Activated CD4-positive, alpha-beta T cell treated with anti-CD3 and anti-CD28 coated beads, Interleukin-2, amount 10 ng/mL, durations not matched to agents 24 days and 14 days (primary cell): ENCODE data around the gene ANKRD13B. TPM values are rescaled to one million over a fixed set of nuclear protein-coding genes. Genes with fewer than 3 reads are reported as not detected.
A peak's percentile ranks its signal among the peaks of the same experiment; 100 is the strongest.
"Not testable (repeated sequence)": the region's sequence is repeated elsewhere in the genome, so short reads cannot be mapped to it uniquely, and the experiment has no call there.

Experiments
- DNase-seq: peaks from one replicate; pipeline ENCODE4 v3.0.0; 2022
- H3K27ac Mint-ChIP-seq: one replicate; pipeline ENCODE4 v1.8.0; 2022; ENCODE audit warnings: mild to moderate bottlenecking, mixed read lengths
- H3K27me3 Mint-ChIP-seq: one replicate; pipeline ENCODE4 v1.8.0; 2022; ENCODE audit warnings: mixed read lengths
- H3K36me3 Mint-ChIP-seq: one replicate; pipeline ENCODE4 v1.8.0; 2022; ENCODE audit warnings: low read depth, mild to moderate bottlenecking, mixed read lengths
- H3K4me1 Mint-ChIP-seq: one replicate; pipeline ENCODE4 v1.8.0; 2021; ENCODE audit warnings: mixed read lengths
- H3K4me3 Mint-ChIP-seq: one replicate; pipeline ENCODE4 v1.8.0; 2022; ENCODE audit warnings: mild to moderate bottlenecking, moderate library complexity, mixed read lengths
- H3K9me3 Mint-ChIP-seq: one replicate; pipeline ENCODE4 v1.8.0; 2021; ENCODE audit warnings: mixed read lengths
- intact Hi-C: fragments of 100-400 bp; cut with micrococcal nuclease; formaldehyde crosslinking; loops from one replicate; pipeline ENCODE4 v1.15.1; 2023
- total RNA-seq: library from RNA; stranded (reverse); gene quantifications from 2 replicates; pipeline ENCODE4 v1.2.3, GENCODE V29; 2022

The ANKRD13B gene
- total RNA-seq, 1 donor from 2014 or later: 49.8 TPM

DNA sequence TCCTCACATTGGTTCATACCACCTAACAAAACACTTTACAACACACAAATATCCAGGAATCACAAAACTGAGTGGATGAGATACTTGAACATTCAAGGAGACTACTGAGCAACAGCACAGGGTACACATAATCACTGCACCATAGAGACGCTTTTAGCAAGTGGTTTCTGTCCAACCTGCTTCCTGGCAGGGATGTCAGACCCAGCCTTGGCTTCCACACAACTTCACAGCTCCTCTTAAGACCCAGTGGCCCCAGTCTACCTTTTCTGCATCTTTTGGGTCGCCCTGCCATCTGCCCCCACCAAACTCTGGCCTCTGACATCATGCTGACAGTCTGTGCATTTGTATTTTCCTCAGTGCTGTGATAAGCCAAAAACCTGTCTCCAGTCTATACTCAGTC is 35.7 kb downstream of the ANKRD13B start:
- Mint-ChIP-seq H3K27me3 (no peaks in the 10 kb centered on the region), H3K4me1 (peaks cover 46% of the 10 kb centered on the region), H3K4me3 (no peak overlapping the region), H3K36me3 (peaks cover 36% of the 10 kb centered on the region), H3K27ac (peak overlapping the region; percentile 67), H3K9me3 (no peaks in the 10 kb centered on the region)
- intact Hi-C loops: no loop called here
- no peak for DNase-seq

DNA sequence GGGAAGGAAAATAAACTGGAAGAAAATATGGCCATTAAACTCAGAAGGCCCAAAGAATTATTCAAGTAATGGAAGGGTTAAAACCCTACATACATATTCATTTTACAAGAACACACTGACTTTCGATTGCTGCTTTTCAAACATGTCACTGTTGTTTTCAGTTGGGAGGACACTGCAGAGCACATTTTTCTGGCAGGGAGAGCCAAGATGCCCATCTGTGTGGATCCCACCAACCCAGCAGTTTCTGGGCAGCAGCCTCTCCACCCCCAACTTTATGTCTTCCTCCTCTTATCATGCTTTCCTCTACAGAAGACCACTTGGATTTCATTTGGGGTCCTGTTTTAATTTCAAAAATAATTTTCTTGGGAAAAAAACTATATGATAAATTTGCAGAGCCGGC is 36.9 kb downstream of the ANKRD13B start:
- H3K9me3 Mint-ChIP-seq: no peaks in the 10 kb centered on the region
- no peaks in the 10 kb centered on the region for H3K27me3 Mint-ChIP-seq
- intact Hi-C loops: no loop called here

DNA sequence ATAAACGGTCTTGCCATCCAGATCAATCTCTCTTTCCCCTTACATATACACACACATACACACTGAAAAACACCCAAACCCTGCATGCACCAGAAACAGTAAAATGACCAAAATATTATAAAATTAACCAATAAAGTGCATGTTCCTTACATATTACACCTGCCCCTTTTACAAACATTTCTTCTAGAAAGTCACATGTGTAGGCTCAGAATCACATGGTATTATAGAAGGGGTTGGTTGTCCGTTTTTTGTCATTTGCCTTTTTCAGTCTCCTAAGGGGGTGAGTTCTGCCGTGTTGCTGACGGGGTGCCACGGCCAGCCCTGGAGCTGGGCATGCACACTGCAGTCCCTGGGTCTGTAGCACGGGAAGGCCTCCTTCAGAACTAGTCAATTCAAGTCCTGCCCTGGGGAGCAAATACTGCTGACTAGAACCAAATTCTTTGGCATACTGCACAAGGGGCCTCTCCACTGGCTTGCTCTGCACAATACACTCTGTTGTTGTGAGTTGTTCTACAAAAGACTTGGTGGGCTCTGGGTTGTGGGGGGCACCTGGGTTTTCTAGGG is 37.8 kb downstream of the ANKRD13B start:
- Mint-ChIP-seq H3K4me1 (peaks cover 34% of the 10 kb centered on the region), H3K9me3 (no peaks in the 10 kb centered on the region), H3K27ac (no peak overlapping the region), H3K36me3 (peaks cover 49% of the 10 kb centered on the region), H3K4me3 (no peak overlapping the region), H3K27me3 (no peaks in the 10 kb centered on the region)
- intact Hi-C loops: no loop called here
- peak; percentile 48 for DNase-seq

More for the DNA sequence above, 36.9 kb downstream of the ANKRD13B start:
- Mint-ChIP-seq H3K4me3 (no peak overlapping the region), H3K4me1 (peaks cover 41% of the 10 kb centered on the region), H3K36me3 (peaks cover 43% of the 10 kb centered on the region), H3K27ac (no peak overlapping the region)
- DNase-seq: no peak

- Mint-ChIP-seq H3K36me3 (peaks cover 50% of the 10 kb centered on the region), H3K27me3 (no peaks in the 10 kb centered on the region), H3K27ac (no peak overlapping the region), H3K4me3 (no peak overlapping the region), H3K4me1 (peaks cover 17% of the 10 kb centered on the region), H3K9me3 (no peaks in the 10 kb centered on the region)
- intact Hi-C loops: no loop called here
- no peak for DNase-seq
These were observed 41.0 kb downstream of the ANKRD13B start for GRCh38 chr17:29633886-29634285.

- Mint-ChIP-seq H3K4me1 (peaks cover 17% of the 10 kb centered on the region), H3K9me3 (no peaks in the 10 kb centered on the region), H3K36me3 (peaks cover 29% of the 10 kb centered on the region), H3K4me3 (no peak overlapping the region), H3K27ac (peak overlapping the region; percentile 70), H3K27me3 (no peaks in the 10 kb centered on the region)
- intact Hi-C loops: no loop called here
- no peak for DNase-seq
These were observed 47.5 kb downstream of the ANKRD13B start for GRCh38 chr17:29640413-29640812.

GRCh38 chr17:29640981-29641642 is 48.2 kb downstream of the ANKRD13B start:
- Mint-ChIP-seq H3K4me3 (no peak overlapping the region), H3K4me1 (peaks cover 22% of the 10 kb centered on the region), H3K9me3 (no peaks in the 10 kb centered on the region), H3K27ac (no peak overlapping the region), H3K36me3 (peaks cover 29% of the 10 kb centered on the region), H3K27me3 (no peaks in the 10 kb centered on the region)
- intact Hi-C loops: no loop called here
- no peak for DNase-seq

- Mint-ChIP-seq H3K27me3 (no peaks in the 10 kb centered on the region), H3K4me3 (no peak overlapping the region), H3K9me3 (no peaks in the 10 kb centered on the region), H3K27ac (no peak overlapping the region), H3K4me1 (peaks cover 22% of the 10 kb centered on the region), H3K36me3 (peaks cover 22% of the 10 kb centered on the region)
- DNase-seq: no peak
- intact Hi-C loops: no loop called here
These were observed 49.3 kb downstream of the ANKRD13B start for GRCh38 chr17:29642171-29642611.

- intact Hi-C loops: no loop called here
- no peaks in the 10 kb centered on the region for H3K9me3 Mint-ChIP-seq
- no peak overlapping the region for H3K27ac Mint-ChIP-seq
- peaks cover 22% of the 10 kb centered on the region for H3K4me1 Mint-ChIP-seq
- no peaks in the 10 kb centered on the region for H3K27me3 Mint-ChIP-seq
- peaks cover 32% of the 10 kb centered on the region for H3K36me3 Mint-ChIP-seq
- no peak overlapping the region for H3K4me3 Mint-ChIP-seq
- DNase-seq: no peak
These were observed 50.9 kb downstream of the ANKRD13B start for GRCh38 chr17:29643817-29644160.

GRCh38 chr17:29645515-29646051 is 52.7 kb downstream of the ANKRD13B start:
- Mint-ChIP-seq H3K36me3 (peaks cover 42% of the 10 kb centered on the region), H3K9me3 (no peaks in the 10 kb centered on the region), H3K27me3 (no peaks in the 10 kb centered on the region), H3K4me1 (peaks cover 13% of the 10 kb centered on the region), H3K27ac (peak overlapping the region; percentile 20), H3K4me3 (no peak overlapping the region)
- DNase-seq: no peak
- intact Hi-C loops: no loop called here

DNA sequence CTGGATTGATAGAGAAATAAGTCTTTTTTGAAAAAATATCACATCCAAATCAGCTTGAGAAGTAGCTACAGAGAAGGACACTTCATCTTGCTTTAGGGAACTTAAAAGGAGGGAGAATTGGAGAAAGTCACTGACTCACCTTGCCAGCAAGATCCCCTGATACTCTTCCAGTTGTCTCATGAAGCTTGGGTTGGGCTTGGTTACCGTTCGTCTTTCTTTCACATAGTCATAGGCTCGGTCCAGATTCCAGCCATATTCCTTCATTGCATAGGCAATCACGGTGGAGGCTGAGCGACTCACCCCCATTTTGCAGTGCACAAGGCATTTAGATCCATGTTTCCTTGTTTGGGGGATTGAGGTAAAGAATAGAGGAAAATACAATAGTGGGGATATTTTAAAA is 55.1 kb downstream of the ANKRD13B start:
- Mint-ChIP-seq H3K27ac (no peak overlapping the region), H3K9me3 (no peaks in the 10 kb centered on the region)

DNA sequence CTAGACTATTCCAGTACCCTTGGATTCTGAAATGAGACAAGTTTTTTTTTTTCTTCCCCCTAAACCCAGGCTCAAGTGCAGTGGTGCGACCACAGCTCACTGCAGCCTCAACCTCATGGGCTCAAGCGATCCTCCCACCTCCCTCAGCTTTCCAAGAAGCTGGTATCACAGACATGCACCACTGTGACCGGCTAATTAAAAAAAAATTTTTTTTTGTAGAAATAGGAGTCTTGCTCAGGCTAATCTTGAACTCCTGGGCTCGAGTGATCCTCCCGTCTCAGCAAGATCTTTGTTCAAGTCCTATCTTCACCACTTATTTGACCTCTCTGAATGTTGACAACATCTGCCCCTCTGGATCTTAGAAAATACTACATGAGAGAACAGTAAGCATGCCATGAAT is 56.4 kb downstream of the ANKRD13B start:
- H3K27me3 Mint-ChIP-seq: no peaks in the 10 kb centered on the region
- no peak overlapping the region for H3K27ac Mint-ChIP-seq
- DNase-seq: no peak
- H3K9me3 Mint-ChIP-seq: no peaks in the 10 kb centered on the region
- H3K4me1 Mint-ChIP-seq: peaks cover 8% of the 10 kb centered on the region
- peaks cover 47% of the 10 kb centered on the region for H3K36me3 Mint-ChIP-seq
- no peak overlapping the region for H3K4me3 Mint-ChIP-seq
- intact Hi-C loops: no loop called here

More for the DNA sequence above, 55.1 kb downstream of the ANKRD13B start:
- H3K4me1 Mint-ChIP-seq: peaks cover 8% of the 10 kb centered on the region
- intact Hi-C loops: no loop called here
- no peak overlapping the region for H3K4me3 Mint-ChIP-seq
- no peak for DNase-seq
- H3K36me3 Mint-ChIP-seq: peaks cover 43% of the 10 kb centered on the region
- no peaks in the 10 kb centered on the region for H3K27me3 Mint-ChIP-seq

- Mint-ChIP-seq H3K9me3 (no peaks in the 10 kb centered on the region), H3K4me3 (no peak overlapping the region), H3K27ac (no peak overlapping the region), H3K4me1 (peaks cover 5% of the 10 kb centered on the region), H3K27me3 (no peaks in the 10 kb centered on the region), H3K36me3 (peaks cover 40% of the 10 kb centered on the region)
- intact Hi-C loops: no loop called here
- no peak for DNase-seq
These were observed 57.5 kb downstream of the ANKRD13B start for GRCh38 chr17:29650396-29650795.

DNA sequence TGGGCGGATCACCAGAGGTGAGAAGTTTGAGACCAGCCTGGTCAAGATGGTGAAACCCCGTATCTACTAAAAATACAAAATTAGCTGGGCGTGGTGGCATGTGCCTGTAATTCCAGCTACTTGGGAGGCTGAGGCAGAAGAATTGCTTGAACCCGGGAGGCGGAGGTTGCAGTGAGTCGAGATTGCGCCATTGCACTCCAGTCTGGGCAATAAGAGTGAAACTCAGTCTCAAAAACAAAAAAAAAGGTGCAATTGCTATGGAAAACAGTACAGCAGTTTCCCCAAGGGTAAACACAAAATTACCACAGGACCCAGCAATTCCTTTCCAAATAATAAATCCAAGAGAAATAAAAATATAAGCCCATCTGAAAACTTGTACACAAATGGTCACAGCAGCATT is 59.0 kb downstream of the ANKRD13B start:
- H3K4me3 Mint-ChIP-seq, H3K27me3 Mint-ChIP-seq, H3K4me1 Mint-ChIP-seq, H3K9me3 Mint-ChIP-seq, DNase-seq, intact Hi-C loops, H3K27ac Mint-ChIP-seq: not testable (repeated sequence)
- H3K36me3 Mint-ChIP-seq: peaks cover 44% of the 10 kb centered on the region

- Mint-ChIP-seq H3K27me3 (no peaks in the 10 kb centered on the region), H3K27ac (no peak overlapping the region), H3K4me1 (no peaks in the 10 kb centered on the region), H3K4me3 (no peak overlapping the region), H3K9me3 (no peaks in the 10 kb centered on the region), H3K36me3 (peaks cover 42% of the 10 kb centered on the region)
- DNase-seq: no peak
- intact Hi-C loops: no loop called here
These were observed 60.0 kb downstream of the ANKRD13B start for GRCh38 chr17:29652976-29653375.
